Upper lobe of left lung (tissue), 4 donors: Measurements from ENCODE around the gene LRP1B.

Source experiments
- POLR2AphosphoS5 ChIP-seq, 2 donors: sonication (generic); formaldehyde crosslinking; IDR thresholded peaks; one replicate each; pipeline ENCODE4 v1.5.1; 2017; ENCODE audit warnings: antibody characterized with exemption in 2 of 2
- TF ChIP-seq, protein P1 (sequence below), 6 experiments: fragments of 450-650 bp in 4 of 6; fragments of 200-600 bp in 2 of 6; sonication (generic) in 2 of 6; IDR thresholded peaks; one replicate each; pipeline ENCODE4 v1.5.1; 2016 to 2019; ENCODE audit warnings: antibody characterized with exemption in 6 of 6

DNA sequence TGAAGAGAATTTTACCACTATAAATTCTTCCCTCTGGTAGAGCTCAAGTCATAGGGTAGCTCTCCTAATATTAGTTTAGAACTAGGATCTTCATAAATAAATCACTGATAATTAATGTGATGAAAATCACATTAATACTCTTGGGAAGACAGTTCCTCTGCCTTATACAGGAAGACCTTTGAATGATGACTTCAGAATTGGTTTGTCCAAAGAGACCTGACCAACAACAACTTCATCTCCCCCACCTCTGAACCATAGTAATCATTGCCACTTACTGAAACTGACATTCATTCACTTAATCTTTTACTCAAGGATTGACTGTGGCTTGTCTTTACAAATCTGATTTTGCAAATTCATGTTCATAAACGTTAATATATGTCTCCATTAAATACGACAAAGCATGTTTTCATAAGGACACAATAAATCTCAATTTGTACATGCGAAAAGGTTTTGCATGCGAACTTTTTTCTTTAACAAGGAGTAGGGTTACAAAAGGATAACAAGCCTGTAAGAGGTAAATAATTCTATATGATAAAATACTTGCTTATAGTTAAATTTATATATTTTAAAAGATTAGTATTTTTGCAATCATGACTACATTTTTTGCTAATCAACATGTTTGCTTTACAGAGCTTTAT lies 61.4 kb downstream of the LRP1B start:
- TF ChIP-seq, protein P1, sequence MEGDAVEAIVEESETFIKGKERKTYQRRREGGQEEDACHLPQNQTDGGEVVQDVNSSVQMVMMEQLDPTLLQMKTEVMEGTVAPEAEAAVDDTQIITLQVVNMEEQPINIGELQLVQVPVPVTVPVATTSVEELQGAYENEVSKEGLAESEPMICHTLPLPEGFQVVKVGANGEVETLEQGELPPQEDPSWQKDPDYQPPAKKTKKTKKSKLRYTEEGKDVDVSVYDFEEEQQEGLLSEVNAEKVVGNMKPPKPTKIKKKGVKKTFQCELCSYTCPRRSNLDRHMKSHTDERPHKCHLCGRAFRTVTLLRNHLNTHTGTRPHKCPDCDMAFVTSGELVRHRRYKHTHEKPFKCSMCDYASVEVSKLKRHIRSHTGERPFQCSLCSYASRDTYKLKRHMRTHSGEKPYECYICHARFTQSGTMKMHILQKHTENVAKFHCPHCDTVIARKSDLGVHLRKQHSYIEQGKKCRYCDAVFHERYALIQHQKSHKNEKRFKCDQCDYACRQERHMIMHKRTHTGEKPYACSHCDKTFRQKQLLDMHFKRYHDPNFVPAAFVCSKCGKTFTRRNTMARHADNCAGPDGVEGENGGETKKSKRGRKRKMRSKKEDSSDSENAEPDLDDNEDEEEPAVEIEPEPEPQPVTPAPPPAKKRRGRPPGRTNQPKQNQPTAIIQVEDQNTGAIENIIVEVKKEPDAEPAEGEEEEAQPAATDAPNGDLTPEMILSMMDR (IDR thresholded peaks at IDR 0.05) = no peak
- no peak for TF ChIP-seq POLR2AphosphoS5 (IDR thresholded peaks at IDR 0.05)
